ENCODE data around the gene ZMYND11. TPM values are rescaled to one million over a fixed set of nuclear protein-coding genes. Genes with fewer than 3 reads are reported as not detected.
A peak's percentile ranks its signal among the peaks of the same experiment; 100 is the strongest.

Gene ZMYND11
- 14.7 and 20.3 TPM in 2 replicates for total RNA-seq (2014; rRNA removed; shearing (Covaris generic))

DNA sequence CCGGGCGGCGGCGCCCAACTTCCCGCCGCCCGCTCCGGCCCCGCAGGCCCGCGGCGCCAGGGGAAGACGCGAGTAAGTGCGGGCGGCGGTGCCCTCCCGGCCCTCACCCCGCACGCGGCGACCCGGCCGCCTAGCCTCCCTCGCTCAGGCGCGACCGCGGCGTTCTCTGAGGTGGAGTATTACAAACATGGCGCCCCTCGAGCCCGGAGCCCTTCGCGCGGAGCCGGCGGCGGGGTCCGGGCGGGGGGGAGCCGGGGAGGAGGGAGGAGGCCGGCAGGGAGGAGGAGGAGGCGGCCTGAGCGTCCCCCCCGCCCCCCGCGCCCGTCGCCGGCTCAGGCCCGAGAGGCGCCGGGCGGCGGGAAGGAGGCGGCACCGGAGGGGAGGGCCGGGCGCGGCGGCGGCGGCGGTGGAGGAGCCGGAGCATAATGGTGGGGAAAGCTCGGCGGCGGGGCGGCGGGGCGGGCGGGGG is at the start of gene ZMYND11:
Gene ZMYND11, plus strand, starts transcription at position 324 of the 469 bp plus-strand sequence. CDS start 44,558 bp downstream, outside the sequence.
- DNase-seq (ENCODE audit: low read depth): peak; percentile 36

DNA sequence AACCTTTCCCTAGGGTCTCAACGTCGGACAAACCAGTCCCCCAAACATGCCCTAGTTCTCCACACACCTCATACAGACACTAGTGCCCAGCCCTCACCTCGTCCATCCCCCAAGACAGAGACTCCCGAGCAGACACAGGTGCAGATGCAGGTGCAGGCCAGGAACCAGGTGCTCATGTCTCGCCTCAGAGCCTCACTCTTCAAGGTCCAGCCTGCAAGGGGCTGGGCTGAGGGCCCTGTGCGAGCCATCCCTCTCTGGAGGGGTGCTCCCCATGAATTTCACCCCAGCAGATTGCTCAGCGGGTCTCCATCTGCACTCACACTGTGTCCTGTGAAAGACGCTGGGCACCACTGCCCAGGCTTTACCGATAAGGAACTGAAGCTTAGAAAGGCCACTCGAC is 49.2 kb upstream of the ZMYND11 start:
- DNase-seq (ENCODE audit: low read depth): no peak

DNA sequence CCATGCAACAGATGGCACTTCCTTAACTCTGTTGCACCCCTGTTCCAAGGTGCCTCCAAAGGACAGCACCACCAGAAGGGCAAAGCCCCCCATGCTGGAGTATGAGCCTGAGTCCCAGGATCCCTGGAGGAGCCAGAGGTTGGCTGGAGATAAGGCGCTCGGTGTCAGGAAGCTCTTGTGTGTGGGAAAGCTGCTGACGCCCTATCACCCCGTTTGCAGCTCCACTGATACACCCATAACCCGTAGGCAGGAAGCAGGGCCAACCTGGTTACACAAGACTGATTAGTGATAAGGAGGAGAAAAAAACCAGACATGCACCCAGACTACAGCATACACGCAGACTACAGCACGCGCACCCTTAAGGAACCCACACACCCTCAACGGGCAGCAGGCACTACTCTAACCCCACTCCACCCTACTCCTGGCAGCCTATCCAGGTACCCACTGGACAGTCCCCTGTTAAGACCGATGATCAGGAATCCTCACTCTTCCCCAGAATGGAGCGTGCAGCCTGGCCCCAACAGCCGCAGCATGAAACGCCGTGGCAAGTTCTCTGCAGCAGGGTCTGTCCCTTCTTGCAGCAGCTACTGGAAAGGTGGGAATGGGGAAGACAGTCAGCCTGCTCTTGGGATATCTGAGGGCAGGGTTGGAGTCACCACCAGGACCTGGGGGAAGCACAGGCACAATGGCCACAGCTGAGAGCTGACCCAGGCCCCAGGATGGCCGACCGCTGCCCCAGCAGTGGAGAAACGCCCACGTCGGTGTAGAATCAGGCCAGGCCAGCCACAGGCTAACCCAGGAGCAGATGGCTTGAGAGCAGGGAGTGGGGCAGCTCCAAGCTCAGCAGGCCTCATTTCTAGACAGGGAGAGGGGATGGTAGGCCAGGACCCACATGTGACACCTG is 47.8 kb upstream of the ZMYND11 start:
- DNase-seq (ENCODE audit: low read depth): no peak

DNA sequence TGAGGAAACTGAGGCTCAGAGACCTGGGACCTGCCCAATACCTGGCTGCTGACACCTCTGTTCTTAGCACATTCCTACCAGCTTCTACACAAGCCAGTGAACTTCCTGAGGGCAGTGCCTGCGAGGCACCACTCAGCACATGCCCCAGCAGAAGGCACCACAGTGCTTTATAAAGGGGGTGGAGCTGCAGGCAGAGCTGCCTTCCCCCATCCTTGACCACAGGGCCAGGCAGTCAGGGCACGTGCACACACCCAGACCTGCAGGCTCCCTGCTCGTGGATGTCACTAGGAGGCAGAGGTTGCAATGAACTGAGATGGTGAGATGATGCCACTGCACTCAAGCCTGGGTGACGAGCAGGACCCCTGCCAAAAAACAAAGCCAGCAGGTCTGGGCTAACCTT is 47.0 kb upstream of the ZMYND11 start:
- DNase-seq (ENCODE audit: low read depth): no peak

DNA sequence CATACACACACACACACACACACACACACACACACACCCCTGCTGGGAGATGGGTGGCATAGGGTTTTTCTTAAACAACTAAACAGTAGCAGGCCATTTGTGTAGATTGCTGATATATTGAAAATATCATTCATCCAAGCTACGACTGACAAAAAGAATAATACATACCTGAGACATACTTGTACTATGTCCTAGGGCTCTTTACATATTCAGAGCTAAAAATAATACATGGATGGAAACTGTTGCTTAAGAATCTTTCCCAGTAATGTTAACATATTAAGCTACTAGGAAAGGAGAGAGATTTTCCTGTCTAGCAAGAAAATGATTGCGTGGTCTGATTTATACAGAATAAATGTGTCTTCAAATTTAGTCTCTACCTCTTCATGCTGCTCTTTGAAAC is 46.0 kb upstream of the ZMYND11 start:
- DNase-seq (ENCODE audit: low read depth): no peak

DNA sequence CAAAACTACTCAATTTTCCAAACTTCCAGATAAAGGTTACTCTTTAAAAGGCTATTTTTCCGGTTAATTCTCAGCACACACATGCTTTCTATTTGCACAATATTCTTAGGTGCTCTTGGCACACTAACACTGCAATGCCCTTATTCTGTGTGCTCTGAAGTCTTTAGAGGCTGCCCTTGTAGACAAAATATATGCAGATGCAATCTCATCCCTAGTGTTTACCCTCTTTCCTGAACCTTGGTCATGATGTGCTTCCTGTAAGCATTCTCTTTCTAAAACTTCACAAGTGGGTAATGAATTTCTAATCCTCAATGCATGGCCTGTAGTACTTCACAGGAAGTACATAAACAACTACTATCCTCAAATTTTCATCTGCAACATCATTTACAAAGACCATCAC is 45.1 kb upstream of the ZMYND11 start:
- no peak for DNase-seq (ENCODE audit: low read depth)

DNA sequence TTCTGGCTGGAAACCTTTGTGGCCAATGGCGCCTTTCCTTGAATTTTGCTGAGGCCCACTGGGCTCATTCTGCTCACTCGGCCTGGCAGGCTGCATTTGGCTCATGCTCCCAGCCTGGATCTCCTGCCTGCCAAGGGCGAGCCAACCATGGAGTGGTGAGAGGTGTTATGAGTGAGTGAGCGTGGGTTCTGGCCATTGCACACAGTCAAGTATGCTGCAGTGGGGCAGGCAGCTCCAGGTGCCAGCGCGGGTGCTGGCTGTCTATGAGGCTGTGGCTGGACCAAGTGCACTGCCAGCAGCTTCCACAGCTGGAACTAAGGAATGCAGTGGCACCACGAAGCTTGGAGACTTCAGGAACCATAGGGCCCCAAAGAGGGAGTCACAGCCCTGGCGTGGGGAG is 43.9 kb upstream of the ZMYND11 start:
- DNase-seq (ENCODE audit: low read depth): no peak

DNA sequence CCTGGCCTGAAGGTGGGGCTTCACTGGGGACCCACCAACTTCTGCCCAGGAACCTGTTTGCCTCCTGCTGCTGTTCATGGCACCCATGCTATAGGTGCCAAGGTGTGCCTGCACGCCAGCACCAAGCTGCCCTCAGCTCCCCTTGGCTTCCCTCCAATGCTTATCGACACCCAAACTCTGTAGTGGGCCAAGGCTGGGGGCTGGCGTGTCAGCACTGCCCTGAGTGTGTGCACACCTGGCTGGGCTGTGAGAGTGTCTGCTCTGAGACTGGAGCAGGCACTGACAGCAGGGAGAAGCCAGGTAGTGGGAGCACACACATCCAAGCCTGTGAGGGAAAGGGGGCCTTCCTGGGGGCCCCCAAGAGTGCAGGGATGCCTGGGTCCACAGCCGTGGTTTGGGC is 43.1 kb upstream of the ZMYND11 start:
- no peak for DNase-seq (ENCODE audit: low read depth)

DNA sequence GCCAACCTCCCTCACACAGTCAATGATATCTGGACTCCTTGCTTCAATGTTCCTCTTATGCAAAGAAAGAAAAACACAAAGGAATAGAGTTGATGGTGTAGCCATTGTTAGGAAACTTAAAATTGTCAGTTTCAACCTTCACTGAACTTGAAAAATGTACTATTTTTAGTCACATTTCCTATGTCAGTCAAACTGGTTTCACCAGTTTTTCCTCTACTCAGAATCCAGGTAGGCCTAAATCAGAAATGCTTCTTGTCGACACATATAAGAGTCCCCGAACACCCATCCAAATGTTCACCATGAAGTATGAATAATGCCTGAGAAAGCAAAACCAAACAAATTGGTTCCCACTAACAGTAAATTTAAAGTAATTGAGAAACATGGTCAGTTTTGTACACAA is 42.4 kb upstream of the ZMYND11 start:
- no peak for DNase-seq (ENCODE audit: low read depth)

DNA sequence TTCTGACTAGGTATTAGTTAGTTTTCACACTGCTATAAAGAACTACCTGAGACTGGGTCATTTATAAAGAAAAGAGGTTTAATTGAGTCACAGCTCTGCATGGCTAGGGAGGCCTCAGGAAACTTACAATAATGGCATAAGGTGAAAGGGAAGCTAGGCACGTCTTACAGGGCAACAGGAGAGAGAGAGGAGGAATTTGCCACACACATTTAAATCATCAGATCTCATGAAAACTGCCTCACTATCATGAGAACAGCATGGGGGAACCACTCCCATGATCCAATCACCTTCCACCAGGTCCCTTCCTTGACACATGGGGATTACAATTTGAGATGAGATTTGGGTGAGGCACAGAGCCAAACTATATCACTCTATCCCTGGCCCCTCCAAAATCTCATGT is 40.6 kb upstream of the ZMYND11 start:
- DNase-seq (ENCODE audit: low read depth): no peak

DNA sequence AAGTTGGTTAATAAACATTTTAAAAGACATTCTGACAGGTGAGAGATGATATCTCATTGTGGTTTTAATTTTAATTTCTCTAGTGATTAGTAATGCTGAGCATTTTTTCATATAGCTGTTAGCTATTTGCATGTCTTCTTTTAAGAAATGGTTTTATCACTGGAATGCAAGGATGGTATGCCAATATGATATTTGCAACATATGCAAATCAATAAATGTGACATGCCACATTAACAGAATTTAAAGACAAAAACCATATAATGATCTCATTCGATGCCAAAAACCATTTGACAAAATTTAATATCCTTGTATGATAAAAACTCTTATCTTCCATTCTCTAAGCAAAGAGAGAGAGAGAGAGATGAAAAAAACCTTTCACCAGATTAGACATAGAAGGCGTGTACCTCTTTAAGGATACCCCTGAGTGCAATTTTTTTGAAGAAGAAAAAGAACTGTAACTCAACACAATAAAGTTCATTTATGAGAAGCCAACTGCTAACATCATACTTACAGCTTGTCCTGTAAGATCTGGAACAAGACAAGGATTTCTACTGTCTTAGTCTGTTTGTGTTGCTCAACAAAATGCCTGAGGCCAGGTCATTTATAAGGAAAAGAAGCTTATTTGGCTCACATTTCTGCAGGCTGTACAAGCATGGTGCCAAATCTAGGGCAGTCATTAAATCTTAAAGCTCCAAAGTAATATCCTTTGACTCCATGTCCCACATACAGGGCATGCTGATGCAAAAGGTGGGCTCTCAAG is 39.7 kb upstream of the ZMYND11 start:
- no peak for DNase-seq (ENCODE audit: low read depth)

DNA sequence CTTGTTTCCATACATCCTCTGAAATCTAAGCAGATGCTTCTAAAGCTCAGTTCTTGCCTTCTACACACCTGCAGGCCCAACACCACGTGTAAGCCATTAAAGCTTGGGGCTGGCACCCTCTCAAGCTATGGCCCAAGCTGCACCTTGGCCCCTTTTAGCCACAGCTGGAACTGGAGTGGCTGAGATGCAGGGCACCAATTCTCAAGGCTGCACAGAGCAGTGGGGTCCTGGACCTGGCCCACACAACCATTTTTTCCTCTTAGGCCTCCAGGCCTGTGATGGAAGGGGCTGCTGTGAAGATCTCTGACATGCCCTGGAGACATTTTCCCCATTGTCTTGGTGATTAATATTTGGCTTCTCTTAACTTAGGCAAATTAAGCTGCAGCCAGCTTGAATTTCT is 38.8 kb upstream of the ZMYND11 start:
- no peak for DNase-seq (ENCODE audit: low read depth)

DNA sequence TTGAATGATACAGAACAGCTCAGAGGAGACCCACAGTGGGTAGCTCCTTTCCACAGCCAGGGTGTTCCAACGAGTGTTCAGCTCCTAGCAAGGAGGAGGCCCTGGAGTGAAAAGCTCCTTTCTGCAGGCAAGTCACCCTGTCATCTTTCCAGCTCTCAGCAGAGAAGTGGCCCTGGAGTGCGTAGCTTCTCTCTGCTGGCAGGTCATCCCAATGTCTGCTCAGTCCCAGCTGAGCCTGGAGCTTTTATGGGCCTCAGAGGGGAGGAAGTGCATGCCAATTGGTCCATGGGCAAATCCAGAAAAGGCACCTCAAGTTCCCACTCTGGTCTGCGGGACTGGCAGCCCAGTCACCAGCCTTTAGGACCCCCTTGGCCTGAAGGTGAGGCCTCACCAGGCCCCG is 30.8 kb upstream of the ZMYND11 start:
- no peak for DNase-seq (ENCODE audit: low read depth)

DNA sequence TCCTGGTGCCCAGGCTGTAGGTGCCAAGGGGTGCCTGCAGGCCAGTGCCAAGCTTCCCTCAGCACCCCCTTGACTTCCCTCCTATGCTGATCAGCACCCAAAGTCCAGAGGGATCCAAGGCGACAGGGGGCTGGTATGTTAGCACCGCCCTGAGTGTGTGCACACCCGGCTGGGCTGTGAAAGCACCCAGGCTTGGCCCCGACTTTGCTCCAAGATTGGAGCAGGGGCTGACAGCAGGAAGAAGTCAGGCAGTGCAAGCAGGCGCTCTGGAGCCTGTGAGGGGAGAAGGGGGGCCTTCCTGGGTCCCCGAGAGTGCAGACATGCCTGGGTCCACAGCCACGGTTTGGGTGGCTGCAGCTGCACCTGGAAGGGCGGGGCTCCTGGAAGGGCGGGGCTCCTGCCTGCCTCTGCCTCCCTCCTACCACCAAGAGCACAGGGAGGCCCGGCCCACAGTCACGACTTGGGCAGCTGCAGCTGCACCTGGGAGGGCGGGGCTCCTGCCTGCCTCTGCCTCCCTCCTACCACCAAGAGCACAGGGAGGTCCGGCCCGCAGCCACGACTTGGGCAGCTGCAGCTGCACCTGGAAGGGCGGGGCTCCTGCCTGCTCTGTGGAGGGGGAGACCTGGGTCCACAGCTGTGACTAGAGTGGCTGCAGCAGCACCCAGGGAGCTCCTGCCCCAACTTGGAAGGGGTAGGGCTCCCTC is 30.2 kb upstream of the ZMYND11 start:
- no peak for DNase-seq (ENCODE audit: low read depth)

DNA sequence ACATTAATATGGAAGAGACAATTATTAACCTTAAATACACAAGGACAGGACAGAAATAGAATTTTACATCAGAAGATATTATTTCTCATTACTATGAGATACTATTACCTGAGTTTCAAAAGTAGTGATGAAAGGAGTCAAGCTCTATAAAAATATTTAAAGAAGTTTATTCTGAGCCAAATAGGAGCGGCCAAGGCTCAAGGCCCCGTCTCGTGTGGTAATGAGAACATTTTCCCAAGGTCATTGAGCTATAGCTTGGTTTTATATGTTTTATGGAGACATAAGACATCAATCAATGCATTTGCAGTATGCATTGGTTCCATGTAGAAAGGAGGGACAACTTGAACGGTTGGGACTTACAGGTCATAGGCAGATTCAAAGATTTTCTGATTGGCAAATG is 29.4 kb upstream of the ZMYND11 start:
- no peak for DNase-seq (ENCODE audit: low read depth)

DNA sequence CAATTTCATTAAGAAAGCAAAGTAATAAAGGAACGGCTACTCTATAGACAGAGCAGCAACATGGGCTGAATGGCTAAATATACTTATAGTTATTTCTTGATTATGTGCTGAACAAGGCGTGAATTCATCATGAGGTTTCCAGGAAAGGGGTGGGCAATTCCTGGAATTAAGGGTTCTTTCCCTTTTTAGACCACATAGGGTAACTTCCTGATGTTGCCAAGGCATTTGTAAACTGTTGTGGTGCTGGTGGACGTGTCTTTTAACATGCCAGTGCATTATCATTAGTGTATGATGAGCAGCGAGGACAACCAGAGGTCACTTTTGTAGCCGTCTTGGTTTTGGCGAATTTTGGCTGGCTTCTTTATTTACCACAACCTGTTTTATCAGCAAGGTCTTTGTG is 28.5 kb upstream of the ZMYND11 start:
- DNase-seq (ENCODE audit: low read depth): no peak

DNA sequence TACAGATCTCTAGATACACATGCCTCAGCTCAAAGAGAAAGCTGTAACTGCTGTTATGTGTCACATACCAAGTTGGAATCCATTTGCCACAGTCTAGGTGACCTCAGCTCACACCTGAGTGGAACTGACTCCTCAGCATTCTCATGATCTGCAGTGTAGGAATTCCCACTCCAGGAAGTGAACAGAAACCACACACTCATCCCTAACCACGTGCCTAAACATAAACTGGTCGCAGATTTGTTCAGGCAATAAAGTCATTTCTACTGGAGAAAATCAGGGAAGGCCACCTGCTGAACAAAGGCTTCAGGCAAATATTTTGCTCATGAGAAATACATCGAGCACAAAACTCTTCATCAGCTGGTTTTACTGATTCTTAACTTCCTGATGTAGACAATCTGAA is 23.0 kb upstream of the ZMYND11 start:
- DNase-seq (ENCODE audit: low read depth): peak; percentile 57

DNA sequence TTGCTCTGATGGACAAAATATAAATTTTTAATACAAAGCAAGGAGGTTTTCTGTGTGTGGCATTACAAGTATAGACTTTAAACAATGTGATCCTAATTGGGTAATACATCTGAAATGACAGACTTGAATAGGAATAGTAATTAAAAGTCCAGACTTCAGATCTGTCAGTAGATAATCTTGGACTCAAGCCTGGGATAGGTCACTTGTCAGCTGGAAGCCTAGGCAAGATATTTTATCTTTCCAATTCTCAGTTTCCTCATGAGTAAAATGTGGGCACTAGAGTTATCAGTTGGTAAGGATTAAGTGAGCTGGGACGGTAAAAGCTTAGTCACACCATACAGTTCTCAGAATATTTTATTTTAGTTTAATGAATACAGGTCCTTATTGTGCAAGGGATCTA is 10.4 kb upstream of the ZMYND11 start:
- DNase-seq (ENCODE audit: low read depth): peak; percentile 29

DNA sequence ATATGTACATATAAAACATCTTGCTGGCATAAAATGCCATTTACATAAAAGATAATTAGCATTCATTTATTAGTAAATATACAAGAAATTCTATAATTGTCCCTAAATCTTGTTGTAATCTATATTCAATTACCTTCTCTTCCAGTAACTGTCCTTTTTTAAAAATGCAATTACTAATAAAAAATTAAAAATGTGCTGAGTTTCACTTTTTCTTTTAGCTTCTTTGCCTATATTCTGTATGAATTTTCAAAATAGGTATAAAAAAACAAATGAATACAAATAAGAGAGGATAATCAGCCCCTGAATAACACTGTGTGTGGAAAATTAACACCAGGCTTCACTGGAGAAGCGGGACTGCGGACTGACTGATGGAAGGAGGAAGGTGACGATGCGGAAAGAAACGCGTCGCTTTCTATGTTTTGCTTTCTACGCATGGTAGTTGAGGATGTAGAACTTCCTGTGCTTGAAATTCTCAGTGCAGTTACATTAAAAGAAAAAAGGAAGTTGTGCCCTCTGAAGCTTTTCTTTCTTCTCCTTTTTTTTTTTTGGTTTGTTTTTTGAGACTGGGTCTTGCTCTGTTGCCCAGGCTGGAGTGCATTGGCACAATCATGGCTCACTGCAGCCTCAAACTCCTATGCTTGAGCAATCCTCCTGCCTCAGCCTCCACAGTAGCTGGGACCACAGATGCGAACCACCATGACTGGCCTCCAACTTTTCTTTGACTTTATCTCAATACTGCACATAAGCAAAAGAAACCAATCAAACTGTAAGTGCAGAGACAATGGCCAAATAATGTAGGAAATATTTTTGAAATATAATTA is 7.4 kb upstream of the ZMYND11 start:
- DNase-seq (ENCODE audit: low read depth): no peak

DNA sequence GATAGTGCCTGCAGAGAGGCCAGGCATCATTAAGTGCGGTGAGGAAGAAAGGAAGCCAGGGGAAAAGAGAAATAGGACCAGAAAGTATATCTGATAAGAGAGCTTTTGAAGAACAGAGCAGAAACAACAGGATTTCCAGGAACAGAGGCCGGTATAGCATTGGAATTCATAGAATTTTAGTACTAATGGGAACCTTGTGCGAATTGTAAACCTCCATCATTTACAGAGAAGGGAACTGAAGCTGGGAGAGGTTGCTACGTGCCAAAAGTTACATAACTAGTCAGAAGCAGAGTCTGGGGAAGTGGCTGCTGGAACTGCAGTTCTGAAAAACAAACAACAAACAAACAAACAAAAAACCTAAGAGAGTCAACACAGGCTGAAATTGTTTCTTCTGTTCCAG is 5.4 kb upstream of the ZMYND11 start:
- no peak for DNase-seq (ENCODE audit: low read depth)

All from M059J (cell line).